ENCODE results near the gene CCDC167. TPM values are rescaled to one million over a fixed set of nuclear protein-coding genes. Genes with fewer than 3 reads are reported as not detected.

Gene CCDC167
- total RNA-seq, 2 experiments from 2014 or later, result 7.3 to 8.0 TPM

- ATAC-seq (ENCODE audit: poor library complexity) (no peak), DNase-seq (no peak)
- no peaks in the 10 kb centered on the region for H3K9me3 ChIP-seq (ENCODE audit: control insufficient read depth in 1 of 2, insufficient read depth in 1 of 2, low read length in 2 of 2)
- Mint-ChIP-seq H3K4me1 (ENCODE audit: low read depth) (peaks cover 51% of the 10 kb centered on the region), H3K4me3 (peak overlapping the region; percentile 10), H3K27ac (peak overlapping the region; percentile 70), H3K9me3 (no peaks in the 10 kb centered on the region), H3K36me3 (ENCODE audit: low read depth) (peaks cover 86% of the 10 kb centered on the region), H3K27me3 (no peaks in the 10 kb centered on the region)
- peak overlapping the region in 1 of 2 donors; percentile 71 for H3K27ac ChIP-seq (ENCODE audit: low read depth in 1 of 2, low read length in 2 of 2)
- peaks cover 7% of the 10 kb centered on the region for H3K4me1 ChIP-seq (ENCODE audit: insufficient read depth, low read length)
- ChIA-PET POLR2A (interaction anchor here (1.6 kb wide), 1 partner anchor 8 kb away, joined by 11 read pairs; the partner anchor contains the start of gene CMTR1), CTCF (interaction anchor here (0.9 kb wide), 1 partner anchor 8 kb away, joined by 3 read pairs; no protein-coding TSS in a partner anchor)
- TF ChIP-seq, protein P1, sequence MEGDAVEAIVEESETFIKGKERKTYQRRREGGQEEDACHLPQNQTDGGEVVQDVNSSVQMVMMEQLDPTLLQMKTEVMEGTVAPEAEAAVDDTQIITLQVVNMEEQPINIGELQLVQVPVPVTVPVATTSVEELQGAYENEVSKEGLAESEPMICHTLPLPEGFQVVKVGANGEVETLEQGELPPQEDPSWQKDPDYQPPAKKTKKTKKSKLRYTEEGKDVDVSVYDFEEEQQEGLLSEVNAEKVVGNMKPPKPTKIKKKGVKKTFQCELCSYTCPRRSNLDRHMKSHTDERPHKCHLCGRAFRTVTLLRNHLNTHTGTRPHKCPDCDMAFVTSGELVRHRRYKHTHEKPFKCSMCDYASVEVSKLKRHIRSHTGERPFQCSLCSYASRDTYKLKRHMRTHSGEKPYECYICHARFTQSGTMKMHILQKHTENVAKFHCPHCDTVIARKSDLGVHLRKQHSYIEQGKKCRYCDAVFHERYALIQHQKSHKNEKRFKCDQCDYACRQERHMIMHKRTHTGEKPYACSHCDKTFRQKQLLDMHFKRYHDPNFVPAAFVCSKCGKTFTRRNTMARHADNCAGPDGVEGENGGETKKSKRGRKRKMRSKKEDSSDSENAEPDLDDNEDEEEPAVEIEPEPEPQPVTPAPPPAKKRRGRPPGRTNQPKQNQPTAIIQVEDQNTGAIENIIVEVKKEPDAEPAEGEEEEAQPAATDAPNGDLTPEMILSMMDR (IDR thresholded peaks at IDR 0.05), result no peak
- no peak overlapping the region for H3K4me3 ChIP-seq (ENCODE audit: low read length)
- peaks cover 62% of the 10 kb centered on the region for H3K36me3 ChIP-seq (ENCODE audit: insufficient read depth, low read length)
- intact Hi-C loops (cut with DNase I, micrococcal nuclease), result no loop called here
- no peaks in the 10 kb centered on the region for H3K27me3 ChIP-seq (ENCODE audit: control insufficient read depth in 1 of 2, insufficient read depth in 2 of 2, low read length in 2 of 2)
These were observed 58.0 kb downstream of the CCDC167 start for GRCh38 chr6:37441651-37442050.

GRCh38 chr6:37438930-37439329, 60.8 kb downstream of the CCDC167 start:
- POLR2A ChIA-PET, result no interaction called here
- Mint-ChIP-seq H3K4me3 (no peak overlapping the region), H3K9me3 (no peaks in the 10 kb centered on the region), H3K27me3 (no peaks in the 10 kb centered on the region), H3K4me1 (ENCODE audit: low read depth) (peaks cover 73% of the 10 kb centered on the region), H3K27ac (no peak overlapping the region), H3K36me3 (ENCODE audit: low read depth) (peaks cover 79% of the 10 kb centered on the region)
- TF ChIP-seq, protein P1 (IDR thresholded peaks at IDR 0.05), result no peak
- intact Hi-C loops (cut with DNase I, micrococcal nuclease), result no loop called here
- CTCF ChIA-PET, result interaction anchor here (0.6 kb wide), 1 partner anchor 113 kb away, joined by 3 read pairs; no protein-coding TSS in a partner anchor
- DNase-seq (no peak), ATAC-seq (ENCODE audit: poor library complexity) (no peak)
- peaks cover 51% of the 10 kb centered on the region for H3K36me3 ChIP-seq (ENCODE audit: insufficient read depth, low read length)
- no peak overlapping the region for H3K27ac ChIP-seq (ENCODE audit: low read depth in 1 of 2, low read length in 2 of 2)
- peaks cover 23% of the 10 kb centered on the region for H3K4me1 ChIP-seq (ENCODE audit: insufficient read depth, low read length)
- H3K4me3 ChIP-seq (ENCODE audit: low read length), result no peak overlapping the region
- H3K9me3 ChIP-seq (ENCODE audit: control insufficient read depth in 1 of 2, insufficient read depth in 1 of 2, low read length in 2 of 2), result no peaks in the 10 kb centered on the region
- no peaks in the 10 kb centered on the region for H3K27me3 ChIP-seq (ENCODE audit: control insufficient read depth in 1 of 2, insufficient read depth in 2 of 2, low read length in 2 of 2)

DNA sequence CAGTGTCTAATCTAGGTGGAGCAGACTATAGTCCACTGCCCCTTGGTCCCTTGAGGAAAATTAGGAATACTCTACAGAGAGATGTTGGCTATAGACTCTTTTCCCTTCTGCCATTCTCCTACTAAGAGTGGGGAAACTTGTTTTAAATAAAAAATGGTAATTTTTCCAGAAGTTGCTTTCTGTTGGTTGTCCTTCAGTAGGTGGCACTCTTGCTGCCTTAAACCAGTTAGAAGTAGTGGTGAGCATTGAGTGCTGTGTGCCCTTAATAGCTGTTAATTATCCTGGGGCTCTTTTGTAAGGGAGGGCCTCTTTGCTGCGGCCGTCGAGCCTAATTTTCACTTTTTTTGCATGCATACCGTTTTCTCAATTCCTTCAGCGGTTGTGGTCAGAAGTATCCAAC, 63.9 kb downstream of the CCDC167 start:
- ATAC-seq (ENCODE audit: poor library complexity), result no peak
- Mint-ChIP-seq H3K36me3 (ENCODE audit: low read depth) (peaks cover 76% of the 10 kb centered on the region), H3K27me3 (no peaks in the 10 kb centered on the region), H3K9me3 (no peaks in the 10 kb centered on the region), H3K4me3 (peak overlapping the region; percentile 51), H3K4me1 (ENCODE audit: low read depth) (peaks cover 68% of the 10 kb centered on the region), H3K27ac (peak overlapping the region; percentile 63)
- peaks cover 49% of the 10 kb centered on the region for H3K36me3 ChIP-seq (ENCODE audit: insufficient read depth, low read length)
- peaks cover 29% of the 10 kb centered on the region for H3K4me1 ChIP-seq (ENCODE audit: insufficient read depth, low read length)
- H3K4me3 ChIP-seq (ENCODE audit: low read length), result no peak overlapping the region
- CTCF ChIA-PET, result no interaction called here
- H3K9me3 ChIP-seq (ENCODE audit: control insufficient read depth in 1 of 2, insufficient read depth in 1 of 2, low read length in 2 of 2), result no peaks in the 10 kb centered on the region
- no peaks in the 10 kb centered on the region for H3K27me3 ChIP-seq (ENCODE audit: control insufficient read depth in 1 of 2, insufficient read depth in 2 of 2, low read length in 2 of 2)
- POLR2A ChIA-PET, result no interaction called here
- H3K27ac ChIP-seq (ENCODE audit: low read depth in 1 of 2, low read length in 2 of 2), result no peak overlapping the region
- TF ChIP-seq, protein P1 (IDR thresholded peaks at IDR 0.05), result no peak
- intact Hi-C loops (cut with DNase I, micrococcal nuclease), result no loop called here
- no peak for DNase-seq
